ENCODE results near the gene CHDH.

CHDH gene

GRCh38 chr3:53850895-53851294 is 4.7 kb upstream of the CHDH start:
- DNase-seq = no peak

- DNase-seq = no peak
These were observed 3.7 kb upstream of the CHDH start for GRCh38 chr3:53849916-53850315.

- DNase-seq = no peak
These were observed 584 bp upstream of the CHDH start for GRCh38 chr3:53846851-53847155.

- DNase-seq = no peak
These were observed 412 bp downstream of the CHDH start for GRCh38 chr3:53845881-53846133.

- DNase-seq = no peak
These were observed 927 bp downstream of the CHDH start for GRCh38 chr3:53845103-53845880.

- no peak for DNase-seq
These were observed 1.7 kb downstream of the CHDH start for GRCh38 chr3:53844262-53845102.

- no peak for DNase-seq
These were observed 2.7 kb downstream of the CHDH start for GRCh38 chr3:53843195-53844177.

- DNase-seq = no peak
These were observed 3.6 kb downstream of the CHDH start for GRCh38 chr3:53842436-53843194.

GRCh38 chr3:53841296-53841695 is 4.9 kb downstream of the CHDH start:
- DNase-seq = no peak

- DNase-seq = no peak
These were observed 8.9 kb downstream of the CHDH start for GRCh38 chr3:53837331-53837730.

- DNase-seq = no peak
These were observed 9.9 kb downstream of the CHDH start for GRCh38 chr3:53836084-53836872.

GRCh38 chr3:53835257-53835656 is 11.0 kb downstream of the CHDH start:
- no peak for DNase-seq

GRCh38 chr3:53834429-53835095 is 11.7 kb downstream of the CHDH start:
- DNase-seq = no peak

GRCh38 chr3:53833700-53834099 is 12.5 kb downstream of the CHDH start:
- DNase-seq = no peak

GRCh38 chr3:53833053-53833645 is 13.1 kb downstream of the CHDH start:
- DNase-seq = no peak

- DNase-seq = no peak
These were observed 15.3 kb downstream of the CHDH start for GRCh38 chr3:53830944-53831343.

- DNase-seq = no peak
These were observed 16.6 kb downstream of the CHDH start for GRCh38 chr3:53829605-53830004.

GRCh38 chr3:53828581-53828980 is 17.6 kb downstream of the CHDH start:
- DNase-seq = no peak

- DNase-seq = no peak
These were observed 20.2 kb downstream of the CHDH start for GRCh38 chr3:53826048-53826447.

GRCh38 chr3:53824795-53825194 is 21.4 kb downstream of the CHDH start:
- DNase-seq = no peak

All from CD4-positive, alpha-beta T cell treated with Interleukin-10 for 1 hour (primary cell).